Measurements from ENCODE around the gene ECM2.

The ECM2 gene

DNA sequence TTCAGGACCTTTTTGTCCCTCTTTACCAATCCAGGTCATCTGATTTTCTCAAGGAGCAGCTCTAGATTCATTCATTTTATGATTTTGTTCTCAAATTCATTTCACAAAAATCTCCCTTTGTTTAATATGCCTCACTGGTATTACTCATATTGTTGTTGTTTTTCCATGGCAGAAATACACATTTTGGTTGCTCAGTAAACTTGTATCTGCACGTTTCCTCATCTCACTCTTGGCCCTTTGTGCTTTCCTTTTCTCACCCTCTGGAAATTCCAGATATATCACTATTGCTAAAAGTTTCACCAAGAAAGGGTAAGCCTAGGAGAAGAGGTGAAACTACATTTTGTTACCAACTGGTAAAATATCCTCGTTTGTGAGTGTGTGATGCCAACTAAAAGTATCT is 68.3 kb downstream of the ECM2 start:
- no peak for DNase-seq (ENCODE audit: low read depth, low spot score)

DNA sequence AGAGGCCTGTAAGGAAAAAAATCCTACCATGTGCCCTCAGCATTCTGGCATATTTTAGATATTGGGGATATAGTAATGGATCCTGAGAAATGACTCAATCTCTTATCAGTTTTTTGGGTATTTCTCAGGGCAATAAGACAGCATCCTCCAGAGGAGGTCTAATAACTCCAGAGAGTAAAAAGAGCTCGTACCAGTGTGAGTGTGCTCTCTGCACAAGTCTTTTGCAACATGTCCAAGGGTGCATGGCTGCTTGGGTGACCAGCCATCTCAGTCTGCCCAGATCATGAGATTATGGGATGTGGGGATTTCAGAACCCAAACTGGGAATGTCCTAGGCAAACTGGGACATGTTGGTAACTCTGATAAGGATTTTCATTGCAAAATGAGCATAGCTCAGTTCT is 68.7 kb downstream of the ECM2 start:
- no peak for DNase-seq (ENCODE audit: low read depth, low spot score)

DNA sequence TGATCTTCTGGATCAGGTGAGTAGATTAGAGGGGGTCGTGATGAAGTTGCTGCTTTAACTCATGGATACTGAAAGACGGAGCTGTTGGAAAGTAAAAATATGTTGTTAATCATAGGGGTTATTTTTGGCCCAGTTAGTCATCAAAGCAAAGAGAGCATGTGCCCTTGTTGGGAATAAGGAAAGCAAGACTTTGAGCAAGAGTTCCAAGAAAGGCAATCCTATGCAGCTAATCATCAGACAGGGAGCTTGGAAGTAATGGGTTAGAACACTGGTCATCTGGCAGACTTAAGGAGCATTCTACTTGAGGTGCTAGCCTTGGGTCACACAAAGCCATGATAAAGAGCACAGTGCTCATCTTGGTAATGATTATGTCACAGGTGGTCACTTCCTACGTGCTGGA is 71.8 kb downstream of the ECM2 start:
- DNase-seq (ENCODE audit: low read depth, low spot score) = no peak

DNA sequence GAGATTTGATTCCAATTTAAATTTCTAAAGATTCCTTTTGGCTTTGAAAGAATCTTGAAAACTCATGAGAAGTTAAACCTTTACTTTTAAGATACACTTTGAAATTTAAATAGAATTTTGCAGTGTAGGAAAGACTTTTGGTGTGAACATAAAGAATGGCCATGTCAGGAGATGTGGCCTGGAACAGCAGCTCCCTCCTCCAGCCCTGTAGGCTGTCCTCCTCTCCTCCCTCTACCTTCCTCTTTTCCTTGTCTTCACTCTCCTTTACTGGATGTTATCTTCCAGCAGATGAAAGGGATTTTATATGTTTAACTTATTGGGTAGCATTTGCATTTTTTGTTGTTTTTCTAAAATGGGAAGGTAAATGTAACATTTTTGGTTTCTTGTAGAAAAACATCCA is 72.4 kb downstream of the ECM2 start:
- DNase-seq (ENCODE audit: low read depth, low spot score) = no peak

DNA sequence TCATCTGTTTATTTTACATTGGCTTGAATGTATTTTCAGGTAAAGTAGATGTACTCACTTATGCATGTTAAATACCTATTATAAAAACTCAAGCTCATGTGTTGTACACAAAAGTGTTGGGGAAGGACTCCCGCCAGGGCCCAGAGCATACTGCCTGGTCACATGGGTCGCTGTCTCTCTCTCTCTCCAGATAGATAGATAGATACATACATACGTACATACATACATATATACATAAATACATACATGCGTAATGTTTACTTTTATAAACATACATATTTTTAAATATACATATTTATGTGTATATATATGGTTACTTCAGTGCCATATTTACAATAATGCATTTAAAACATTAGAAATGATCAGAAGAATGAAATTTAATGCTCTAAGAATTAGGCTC is 78.2 kb downstream of the ECM2 start:
- no peak for DNase-seq (ENCODE audit: low read depth, low spot score)

DNA sequence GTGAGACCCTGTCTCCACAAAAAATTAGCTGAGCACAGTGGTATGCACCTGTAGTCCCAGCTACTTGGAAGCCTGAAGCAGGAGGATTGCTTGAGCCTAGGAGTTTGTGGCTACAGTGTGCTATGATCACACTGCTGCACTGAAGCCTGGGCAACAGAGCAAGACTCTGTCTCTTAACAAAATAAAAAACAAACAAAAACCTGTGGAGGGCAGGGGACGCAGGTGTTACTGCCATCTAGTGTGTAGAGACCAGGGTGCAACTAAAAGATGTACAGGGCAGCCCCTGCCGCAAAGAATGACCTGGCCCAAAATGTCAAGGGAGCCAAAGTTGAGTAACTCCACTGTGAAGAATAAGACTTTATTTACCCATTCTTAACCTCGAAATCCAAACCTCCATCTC is 80.6 kb downstream of the ECM2 start:
- DNase-seq (ENCODE audit: low read depth, low spot score) = no peak

DNA sequence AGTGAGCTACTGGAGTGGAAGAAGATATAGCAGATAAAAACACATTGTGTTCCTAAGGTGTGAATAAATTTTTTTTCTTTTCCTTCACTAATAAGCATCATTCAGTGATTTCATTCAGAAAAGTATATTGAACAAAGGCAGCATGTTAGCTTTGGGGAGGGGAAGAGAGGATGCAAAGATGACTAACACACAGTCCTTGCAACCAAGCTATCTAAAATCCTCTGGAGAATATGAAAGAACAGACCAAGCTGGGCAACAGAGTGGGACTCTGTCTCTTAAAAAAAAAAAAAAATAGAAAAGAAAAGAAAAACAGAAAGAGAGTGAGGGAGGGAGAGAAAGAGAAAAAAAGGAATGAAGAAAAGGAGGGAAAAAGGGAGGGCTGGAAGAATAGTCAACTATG is 89.3 kb downstream of the ECM2 start:
- no peak for DNase-seq (ENCODE audit: low read depth, low spot score)
